Stimulated activated naive CD4-positive, alpha-beta T cell treated with Interleukin-2 at 50 U/mL for 16 hours (primary cell): ENCODE data around the gene HS6ST3.

ENCODE experiments used
- DNase-seq: peaks from one replicate; lab custom pipeline; 2025; lab: John Stamatoyannopoulos, UW

Gene HS6ST3

DNA sequence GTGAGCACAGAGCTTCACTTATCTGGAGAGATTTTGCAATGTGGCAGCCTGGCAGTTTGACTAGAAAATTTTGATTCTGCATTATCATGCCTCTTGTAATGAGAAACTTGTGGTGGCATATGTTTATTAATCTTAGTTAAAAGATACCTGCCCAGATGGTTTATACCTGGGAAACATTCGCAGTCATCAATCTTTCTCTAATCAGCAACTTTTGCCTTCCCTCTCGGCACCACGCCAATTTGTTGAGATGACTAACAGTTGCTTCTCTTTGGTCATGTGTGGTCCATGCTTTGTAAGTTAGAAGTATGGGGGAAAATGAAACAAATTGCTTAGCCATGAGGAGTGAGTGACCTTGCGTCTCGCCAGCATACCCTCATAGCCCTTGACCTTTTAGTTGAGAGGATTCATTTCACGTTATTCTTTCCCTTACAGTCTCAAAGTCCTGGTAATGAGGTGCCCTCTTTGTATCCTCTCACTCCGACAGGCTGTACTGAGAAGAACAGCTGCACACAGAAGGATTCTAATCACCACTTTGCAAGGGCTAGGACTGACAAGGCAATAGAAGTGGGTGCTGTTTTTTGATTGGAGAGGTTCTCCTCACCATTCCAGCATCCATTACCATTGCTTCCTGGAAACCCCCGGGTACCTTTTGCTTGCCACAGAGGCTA, 703.0 kb downstream of the HS6ST3 start:
- no peak for DNase-seq

DNA sequence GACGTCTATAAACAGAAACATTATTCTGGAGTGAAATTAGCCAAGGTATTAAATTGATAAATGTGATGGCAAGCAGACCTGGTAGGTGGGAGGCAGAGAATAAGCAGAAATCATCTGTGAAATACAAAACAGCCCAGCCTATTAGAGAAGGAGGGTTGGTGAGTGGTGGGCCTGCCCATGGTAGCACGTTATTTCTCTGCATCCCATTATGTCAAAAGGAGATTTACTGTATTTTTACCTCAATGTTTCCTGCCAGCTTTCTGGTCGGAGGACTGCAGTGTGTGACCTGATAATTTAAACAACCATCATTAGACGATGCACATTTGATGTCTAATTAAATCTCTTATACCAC, 703.5 kb downstream of the HS6ST3 start:
- no peak for DNase-seq

DNA sequence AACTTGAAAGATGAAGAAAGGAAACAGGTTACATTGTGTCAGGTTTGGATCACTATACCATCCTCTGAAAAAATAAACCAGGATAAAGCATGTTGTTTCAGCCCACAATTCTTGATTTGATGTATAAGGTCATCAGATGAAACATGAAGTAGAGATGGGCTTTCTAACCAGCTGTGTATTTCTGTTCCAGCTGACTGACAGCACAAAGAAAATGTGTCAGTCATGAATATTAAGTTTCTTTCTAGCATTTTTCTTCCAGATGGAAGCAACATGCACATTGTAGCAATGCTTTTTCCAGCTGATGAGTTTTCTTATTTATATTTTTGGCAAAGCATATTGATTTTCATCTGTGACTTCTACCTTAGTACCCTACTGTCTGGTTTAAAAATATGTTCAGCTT, 704.8 kb downstream of the HS6ST3 start:
- DNase-seq = no peak

DNA sequence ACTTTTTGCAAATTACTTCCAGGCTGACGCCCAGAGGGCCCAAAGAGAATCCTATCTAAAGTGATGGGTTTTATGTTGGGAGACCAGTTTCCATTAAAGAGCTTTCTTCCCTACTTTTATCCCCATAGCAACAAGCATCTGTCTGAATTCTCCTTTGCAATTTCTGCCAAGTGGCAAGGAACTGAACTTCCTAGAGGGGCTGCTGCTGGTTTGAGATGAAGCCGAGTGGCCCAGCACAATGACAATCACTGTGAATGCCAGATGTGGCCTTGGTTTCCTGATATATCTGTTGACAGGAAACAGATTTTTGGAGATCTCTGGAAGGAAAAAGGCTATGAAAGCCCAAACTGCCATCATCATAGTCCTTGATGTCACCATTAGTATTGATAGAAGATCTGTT, 705.8 kb downstream of the HS6ST3 start:
- DNase-seq = no peak

DNA sequence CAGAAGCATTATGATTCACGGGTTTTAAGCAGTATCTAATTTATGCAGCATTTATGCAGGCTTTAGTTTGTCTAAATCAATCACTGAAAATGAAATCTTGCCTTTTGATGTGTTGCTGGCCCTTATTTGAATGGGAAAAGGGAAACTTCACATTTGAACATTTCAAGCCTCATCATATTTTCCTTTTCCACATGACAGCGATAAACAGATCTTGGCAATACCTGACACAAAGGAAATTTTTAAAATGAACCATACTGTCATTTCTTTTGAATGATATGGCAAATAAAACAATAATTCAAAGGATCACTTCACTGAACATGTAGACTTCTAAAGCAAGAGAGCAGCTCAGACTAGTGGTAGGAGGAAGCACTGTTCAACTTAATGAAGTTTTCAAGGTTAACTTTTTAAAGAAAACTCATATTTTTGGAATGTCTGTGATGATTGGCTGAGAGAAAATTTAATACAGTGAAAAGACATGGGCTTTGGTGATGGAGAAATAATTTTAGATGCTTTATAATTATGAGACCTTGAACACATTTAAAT, 706.3 kb downstream of the HS6ST3 start:
- no peak for DNase-seq

DNA sequence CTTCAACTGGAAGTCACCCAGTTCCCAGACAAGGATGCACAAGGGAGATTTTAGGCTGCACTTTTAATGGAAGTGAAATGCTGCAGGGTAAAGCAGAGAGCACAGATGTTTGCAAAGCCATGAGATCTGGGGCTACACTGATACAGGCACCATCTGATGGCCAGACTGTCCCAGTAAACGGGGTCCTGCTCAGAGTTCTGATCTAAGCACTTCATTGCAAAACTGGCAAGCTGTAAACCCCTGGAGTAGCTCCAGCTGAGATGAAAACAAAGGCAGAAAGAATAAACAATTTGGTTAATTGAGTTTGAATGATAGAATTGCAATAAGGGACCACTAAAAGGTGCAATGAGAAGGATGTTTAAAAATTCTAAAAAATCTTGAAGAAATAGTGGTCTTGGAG, 707.2 kb downstream of the HS6ST3 start:
- DNase-seq = no peak

DNA sequence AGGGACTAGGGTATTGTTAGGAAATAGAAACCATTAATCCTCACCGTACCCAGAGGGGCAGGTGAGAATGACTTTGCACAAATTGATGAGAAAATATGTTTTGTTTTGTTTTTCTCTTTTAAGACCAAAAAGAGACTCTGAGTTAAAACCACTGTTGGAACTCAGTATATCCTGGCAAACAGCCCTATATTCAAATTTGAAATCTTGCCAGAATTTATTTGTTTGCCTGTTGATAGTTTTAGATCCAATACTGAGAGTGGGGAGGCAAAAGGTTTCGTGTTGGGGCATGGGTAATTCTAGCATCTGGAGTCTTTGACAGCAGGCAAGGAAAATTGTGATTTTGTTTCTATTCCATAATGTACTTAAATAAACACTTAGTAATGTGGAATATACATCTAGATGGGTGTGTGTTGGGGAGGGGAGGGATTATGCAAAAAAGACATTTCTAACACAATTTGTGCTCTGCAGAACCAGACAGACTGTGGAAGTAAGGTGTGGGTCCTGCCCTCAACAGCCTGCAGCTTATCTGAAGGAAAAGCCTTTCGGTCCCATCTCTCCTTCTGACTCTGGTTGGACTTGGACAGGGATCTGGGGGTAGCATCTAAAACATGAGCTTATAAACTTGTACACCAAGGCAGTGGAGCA, 713.7 kb downstream of the HS6ST3 start:
- no peak for DNase-seq

DNA sequence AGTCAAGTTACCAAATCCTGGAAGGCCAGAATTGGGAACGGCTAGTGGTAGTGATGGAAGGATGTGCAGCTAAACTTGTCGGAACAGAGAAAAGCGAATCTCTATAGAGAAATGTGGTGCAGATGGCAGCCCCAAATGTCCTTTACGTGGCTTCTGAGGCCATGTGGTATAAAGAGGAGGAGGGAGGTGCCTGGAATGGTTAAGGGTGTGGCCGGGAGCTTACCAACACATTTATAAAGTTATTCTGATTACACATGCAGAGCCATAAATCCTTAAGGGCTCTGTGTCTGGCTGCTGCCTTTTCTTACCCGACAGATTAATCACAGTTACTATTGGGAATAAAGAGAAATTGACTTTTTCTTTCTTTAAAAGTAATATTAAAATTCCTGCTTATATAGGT, 714.3 kb downstream of the HS6ST3 start:
- DNase-seq = no peak

DNA sequence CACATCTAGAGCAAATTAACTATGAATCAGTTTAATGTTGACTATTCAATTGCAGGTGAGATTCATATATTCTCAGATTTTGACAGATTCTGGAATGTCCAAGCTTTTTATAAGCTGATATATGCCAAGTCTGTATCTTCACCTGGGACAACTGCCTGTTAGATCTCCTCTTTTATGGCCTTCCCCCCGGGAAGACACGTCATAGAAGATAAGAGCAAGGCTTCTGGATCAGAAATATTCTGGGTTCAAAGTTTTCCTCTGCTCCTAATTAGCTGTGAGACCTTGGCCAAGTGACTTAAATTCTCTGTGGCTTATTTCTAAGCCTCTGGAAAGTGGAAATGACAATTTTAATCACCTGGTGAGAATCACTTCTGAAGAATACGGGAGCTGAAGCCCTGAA, 716.8 kb downstream of the HS6ST3 start:
- DNase-seq = no peak

DNA sequence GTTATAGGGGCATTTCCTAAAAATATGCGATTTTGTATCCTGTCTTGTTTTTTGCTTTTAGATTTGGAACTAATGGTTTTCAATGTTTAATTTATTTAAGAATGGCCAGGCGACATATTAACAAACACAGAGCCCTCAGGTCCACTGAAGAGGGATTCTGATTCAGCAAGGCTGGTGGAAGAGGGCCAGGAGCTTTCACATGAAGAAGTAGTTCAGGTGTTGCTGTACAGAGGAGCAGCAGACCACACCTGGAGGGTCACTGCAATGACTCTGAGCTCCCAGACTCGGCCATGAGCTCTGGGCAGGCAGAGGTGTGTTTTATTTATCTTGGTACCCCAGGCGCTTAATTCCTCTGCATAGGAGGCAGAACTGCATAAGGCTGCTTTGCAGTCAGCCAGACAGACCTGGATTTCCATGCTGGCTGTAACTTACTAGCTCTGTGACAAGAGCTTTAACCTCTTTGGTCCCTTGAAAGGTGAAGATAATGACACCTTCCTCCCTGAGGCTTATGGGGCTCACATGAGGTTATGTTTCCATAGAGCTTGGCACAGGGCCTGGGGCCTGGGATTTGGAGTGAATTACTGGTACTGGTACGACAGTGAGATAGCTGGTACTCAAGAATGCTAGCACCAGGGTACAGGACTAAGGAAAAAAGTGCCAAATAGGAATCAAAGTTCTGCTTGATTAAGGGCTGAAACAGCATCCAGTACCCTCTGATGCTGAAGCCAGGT, 719.6 kb downstream of the HS6ST3 start:
- no peak for DNase-seq

DNA sequence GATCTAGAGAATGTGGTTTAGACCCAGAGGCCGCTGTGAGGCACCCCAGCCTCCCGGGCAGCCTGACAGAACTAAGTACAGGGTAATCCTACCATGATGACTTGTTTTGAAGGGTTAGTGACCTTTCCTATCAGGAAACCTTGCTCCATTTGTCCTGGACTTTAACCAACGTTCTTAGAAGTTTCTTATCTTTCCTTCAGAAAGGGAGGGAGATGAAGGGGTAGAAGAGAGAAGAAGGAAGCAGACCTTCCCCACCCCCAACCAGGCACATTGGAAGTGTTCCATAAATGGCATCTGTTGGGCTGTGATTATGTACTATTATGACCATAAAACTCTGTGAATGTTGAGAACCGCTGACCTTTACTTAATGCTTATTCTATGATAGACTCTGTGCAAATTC, 720.2 kb downstream of the HS6ST3 start:
- no peak for DNase-seq

DNA sequence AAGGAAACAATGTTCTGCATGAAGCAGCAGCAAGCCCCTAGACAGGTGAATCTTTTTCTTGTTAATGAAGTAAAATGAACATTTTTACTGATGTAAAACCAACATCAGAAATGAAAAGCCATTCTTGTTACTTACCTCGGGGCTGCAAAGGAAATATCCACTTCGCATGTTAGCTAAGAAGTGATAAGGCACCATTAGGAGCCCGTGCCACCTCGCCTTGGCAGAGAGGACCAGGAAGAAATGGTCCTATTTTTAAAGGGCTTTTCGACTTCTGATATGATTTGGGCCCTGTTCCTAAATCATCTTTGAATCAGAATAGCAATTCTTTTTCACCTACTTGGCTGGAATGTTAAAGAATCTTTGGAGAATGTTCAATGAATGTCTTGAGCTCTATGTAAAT, 721.1 kb downstream of the HS6ST3 start:
- DNase-seq = no peak

DNA sequence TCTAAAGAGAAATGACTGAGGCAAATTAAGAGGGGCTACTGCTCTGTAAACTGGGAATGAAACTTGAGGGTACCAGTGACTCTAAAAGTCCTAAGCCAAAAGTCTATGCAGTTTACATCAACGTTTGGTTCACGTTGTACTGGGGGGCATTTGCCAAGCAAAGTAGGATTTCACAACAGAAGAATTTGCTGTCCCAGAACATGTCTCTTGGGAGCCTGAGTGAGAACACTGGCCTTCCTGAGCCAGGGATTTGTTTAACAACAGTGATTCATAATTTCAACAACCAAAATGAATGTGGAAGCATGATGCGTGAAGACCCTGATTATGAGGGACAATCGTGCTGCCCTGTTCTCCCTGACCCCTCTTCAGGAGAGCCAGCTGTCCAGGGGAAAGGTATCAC, 726.4 kb downstream of the HS6ST3 start:
- DNase-seq = no peak

DNA sequence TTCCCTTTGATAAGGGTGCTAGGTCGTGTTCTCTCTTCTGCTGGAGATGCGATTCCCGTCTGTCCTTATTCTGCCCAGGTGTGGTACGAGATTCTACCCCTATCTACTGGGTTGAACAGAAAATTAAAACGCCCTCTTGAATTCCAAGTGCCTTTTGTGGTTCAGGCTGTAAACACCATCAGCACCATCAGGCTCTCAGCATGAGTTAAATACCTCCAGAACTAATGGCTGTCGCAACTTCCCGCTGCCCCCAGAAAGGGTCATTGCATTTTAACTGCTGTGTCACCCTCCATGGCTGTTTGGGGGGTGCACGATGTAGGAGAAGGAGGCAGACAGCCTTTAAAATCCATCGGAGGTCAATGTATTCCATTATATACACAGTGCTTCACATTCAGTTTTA, 727.0 kb downstream of the HS6ST3 start:
- no peak for DNase-seq

DNA sequence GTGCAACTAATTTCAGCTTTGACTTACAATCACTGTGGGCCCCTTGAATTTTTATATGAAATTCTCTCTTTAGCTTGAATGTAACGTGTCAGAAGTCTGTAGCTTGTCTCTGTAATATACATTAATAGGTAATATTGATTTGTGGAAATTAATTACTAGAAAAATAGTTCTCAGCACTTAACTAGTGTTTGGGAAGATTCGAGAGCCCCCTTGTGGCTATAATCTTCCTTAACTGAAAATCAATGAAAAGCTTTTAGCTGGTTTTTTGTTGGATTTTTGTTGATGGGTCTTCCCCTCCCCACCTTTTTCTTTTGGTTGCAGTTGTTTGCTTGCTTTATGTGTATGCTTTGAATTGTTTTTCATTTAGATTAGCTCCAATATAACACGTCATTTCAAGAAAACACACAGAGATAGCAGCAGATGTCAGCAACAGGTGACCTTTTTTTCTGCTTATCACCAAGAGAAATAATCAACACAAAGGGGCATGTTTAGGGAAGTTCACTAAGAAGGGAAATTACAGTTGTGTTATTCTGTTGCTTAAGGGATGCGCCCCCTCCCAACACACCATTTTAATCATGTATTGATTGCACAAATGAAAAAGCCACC, 727.5 kb downstream of the HS6ST3 start:
- no peak for DNase-seq

DNA sequence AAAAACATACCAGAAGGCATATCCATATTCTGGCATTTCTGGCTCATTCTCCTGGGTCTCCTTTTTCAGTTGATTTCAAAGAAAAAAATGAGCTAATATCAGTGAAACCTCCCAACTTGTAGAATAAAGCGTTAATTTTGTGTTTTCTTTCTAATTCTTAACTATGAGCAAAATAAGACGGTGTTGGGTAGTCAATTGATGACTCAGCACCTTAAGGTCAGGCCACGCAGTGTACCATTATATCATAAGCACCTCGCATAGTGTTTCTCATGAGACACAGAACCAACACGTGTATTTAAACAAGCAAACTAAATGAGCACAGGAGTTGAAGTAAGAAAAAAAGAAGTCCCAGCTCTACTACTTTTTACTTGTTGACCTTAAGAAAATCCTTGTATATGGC, 729.5 kb downstream of the HS6ST3 start:
- no peak for DNase-seq

DNA sequence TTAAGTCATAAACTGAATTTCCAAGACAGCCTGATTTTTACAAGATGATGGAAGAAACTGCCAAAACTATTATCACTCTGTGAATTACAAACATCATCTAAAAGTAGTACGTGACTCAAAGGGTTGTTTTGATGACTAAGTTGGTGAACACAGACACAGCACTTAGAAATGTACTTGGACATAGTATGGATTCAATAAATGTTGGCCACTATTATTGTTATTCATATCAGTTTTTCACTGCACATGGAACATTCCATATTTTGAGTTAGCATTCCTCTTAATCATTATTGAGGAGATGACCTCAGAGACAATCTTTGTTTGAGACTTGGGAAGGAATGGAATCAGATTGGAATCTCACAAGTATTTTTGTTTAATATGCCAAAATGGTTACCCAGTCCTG, 731.5 kb downstream of the HS6ST3 start:
- DNase-seq = no peak

DNA sequence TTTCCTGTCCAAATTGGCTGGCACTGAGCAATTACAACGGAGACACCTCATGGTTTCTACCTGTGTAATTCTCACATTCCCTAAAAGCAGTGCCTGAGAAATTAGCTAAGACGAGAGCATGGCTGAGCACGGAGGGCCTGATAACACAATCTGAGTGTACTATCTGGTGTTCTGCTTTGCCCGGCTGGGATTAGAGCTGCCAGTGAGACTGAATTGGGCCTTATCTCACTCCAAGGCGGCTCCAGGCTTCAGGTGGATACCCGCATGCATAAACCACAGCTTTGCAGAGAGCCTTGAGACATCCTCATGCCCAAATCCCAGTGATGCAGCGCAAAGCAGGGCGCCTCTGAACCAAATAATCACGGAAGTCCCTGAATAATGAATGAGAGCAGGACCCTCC, 732.1 kb downstream of the HS6ST3 start:
- DNase-seq = no peak

DNA sequence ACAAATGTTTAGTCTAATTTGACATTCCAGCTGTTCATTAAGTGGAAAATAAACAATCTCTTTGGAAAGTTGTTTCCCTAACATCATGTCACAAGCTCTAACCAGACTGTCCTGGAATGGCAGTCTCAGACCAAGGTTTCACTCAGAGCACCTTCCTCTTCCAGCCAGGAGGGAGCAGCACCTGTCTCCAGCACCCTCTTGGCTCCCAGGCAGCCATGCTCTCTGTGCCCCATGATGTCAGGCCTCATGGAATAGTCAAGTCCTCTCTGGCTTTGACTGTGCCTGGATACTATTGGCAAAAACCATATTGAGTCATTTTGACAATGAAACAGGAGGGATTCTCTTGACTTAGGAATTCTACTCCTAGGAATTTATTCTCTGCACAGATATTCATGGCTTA, 733.0 kb downstream of the HS6ST3 start:
- DNase-seq = no peak

DNA sequence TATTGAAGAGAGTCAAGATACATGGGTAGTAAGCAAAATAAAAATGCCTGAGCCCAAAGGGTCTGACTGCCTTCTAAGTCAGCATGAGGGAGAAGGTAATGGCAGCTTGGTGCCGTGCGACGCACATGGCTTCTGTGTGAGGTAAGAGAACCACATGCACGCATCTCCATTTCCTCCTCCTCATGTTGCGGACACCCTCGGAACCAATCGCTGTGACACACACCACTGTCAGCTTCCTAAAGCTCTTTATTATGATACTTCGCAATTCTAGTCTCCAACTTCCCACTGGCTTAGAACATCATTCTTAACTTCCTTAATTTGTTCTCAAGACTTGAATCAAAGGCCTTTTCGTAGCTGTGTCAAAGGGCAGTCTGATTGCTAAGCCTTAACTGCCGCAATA, 734.2 kb downstream of the HS6ST3 start:
- no peak for DNase-seq

DNA sequence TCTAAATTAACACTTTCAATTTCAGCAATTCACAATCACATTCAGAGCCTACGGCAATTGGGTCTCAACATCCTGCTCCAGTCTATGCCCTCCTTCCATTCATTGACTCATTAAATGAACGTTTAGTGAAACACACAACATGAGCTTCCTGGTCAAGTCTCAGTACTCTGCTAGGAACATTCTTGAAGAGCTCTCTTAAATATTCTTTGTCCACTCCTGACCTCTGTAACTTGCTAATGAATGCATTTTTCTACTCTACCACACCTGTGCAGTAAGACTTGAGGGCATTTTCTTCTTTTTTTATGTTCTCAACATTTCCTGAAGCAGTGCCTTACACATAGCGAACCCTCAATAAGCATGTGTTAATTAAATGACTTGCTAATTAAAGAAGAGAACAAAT, 735.7 kb downstream of the HS6ST3 start:
- no peak for DNase-seq

DNA sequence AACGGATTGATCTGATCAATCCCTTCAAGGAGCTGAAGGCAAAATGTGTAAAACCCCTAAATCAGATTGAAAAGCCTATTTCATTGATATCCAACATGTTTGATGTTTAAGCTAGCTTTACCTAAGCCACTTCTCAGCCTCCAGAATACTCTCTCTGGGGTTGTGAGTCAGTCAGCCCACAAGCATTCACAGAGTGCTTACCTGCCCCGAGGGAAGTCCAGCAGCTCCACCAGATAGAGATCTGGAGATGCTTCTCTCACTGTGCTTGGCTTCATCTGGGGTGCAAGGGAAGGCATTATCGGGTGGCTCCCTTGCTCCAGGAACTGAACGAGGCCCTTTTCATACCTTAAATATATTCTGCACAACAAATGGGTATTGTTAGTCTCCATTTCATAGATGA, 744.7 kb downstream of the HS6ST3 start:
- DNase-seq = no peak

DNA sequence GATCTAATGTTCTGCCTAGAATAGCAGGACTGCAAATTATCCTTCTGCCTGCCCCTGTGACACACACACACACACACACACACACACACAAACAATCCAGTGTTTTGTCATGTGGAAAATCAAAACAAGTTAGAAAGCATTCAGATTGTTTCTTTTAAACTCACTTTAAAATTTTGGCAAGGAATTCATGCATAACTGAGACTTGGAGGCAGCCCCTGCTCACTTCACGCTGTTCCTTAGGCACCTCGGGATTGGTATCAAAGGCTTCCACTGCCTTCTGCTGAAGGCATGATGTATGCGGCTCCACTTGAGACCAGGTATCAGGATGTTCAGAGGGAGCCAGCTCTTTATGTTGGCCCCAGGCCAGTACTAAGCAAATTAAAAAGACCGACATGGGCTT, 745.6 kb downstream of the HS6ST3 start:
- no peak for DNase-seq
